ENCODE measurements around the gene ZMYM5. TPM values are rescaled to one million over a fixed set of nuclear protein-coding genes. Genes with fewer than 3 reads are reported as not detected.
A peak's percentile ranks its signal among the peaks of the same experiment; 100 is the strongest.

ZMYM5 gene
- total and polyA plus RNA-seq, 2 of the 13 experiments (the other 11 are each of a cell fraction or from before 2014, with no cell fraction given): 7.8 to 9.4 TPM

DNA sequence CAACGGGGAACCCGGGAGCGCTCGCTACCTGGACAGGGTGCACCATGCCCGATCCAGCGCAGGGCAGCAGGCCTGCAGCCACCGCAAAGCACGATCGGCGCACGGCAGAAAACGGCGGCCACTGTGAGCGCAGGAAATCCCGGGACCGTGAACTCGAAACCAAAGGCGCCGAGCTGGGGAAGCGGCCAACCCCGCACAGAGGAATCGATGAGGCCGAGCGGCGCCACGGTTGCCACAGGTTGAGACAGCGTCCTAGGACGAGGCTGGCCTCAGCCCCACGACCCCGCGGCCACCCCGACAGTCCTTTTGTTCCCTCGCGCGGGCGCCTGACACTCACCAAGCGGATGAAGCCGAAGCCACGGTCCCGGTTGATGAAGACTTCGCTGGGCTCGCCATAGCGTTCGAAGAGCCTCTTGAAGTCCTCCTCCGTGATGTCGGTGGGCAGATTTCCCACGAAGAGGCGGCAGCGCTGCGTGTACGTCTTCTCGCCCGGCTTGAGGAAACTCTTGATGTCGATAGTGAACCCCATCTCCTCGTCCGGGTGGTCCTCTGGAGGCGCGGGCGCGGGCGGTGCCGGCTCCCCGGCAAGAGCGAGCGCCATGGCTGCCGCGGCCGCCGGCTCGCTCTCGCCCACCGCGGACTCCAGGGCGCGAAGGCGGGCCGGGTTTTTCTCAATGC lies 81.3 kb downstream of the ZMYM5 start (continued):
- TF ChIP-seq ZNF350 (CRISPR knock-in tag; IDR thresholded peaks at IDR 0.05; ENCODE audit: borderline replicate concordance, low read depth) (no peak; the same call in 1 of the 2 replicates), RARG (CRISPR knock-in tag; IDR thresholded peaks at IDR 0.05; ENCODE audit: low read depth) (no peak), ZNF292 (CRISPR knock-in tag; IDR thresholded peaks at IDR 0.05; ENCODE audit: borderline replicate concordance, low read depth) (no peak), HNRNPH1 (optimal IDR thresholded peaks at IDR 0.05; ENCODE audit: low read depth, low read length) (no peak), MYNN (CRISPR knock-in tag; IDR thresholded peaks at IDR 0.05; ENCODE audit: low read depth) (no peak), GABPB1 (CRISPR knock-in tag; IDR thresholded peaks at IDR 0.05) (peak; percentile 23; the same call in 1 of the 2 replicates), SMAD1 (CRISPR knock-in tag; IDR thresholded peaks at IDR 0.05; ENCODE audit: borderline replicate concordance, low read depth) (no peak), ZNF17 (CRISPR knock-in tag; IDR thresholded peaks at IDR 0.05) (no peak), SP140L (CRISPR knock-in tag; IDR thresholded peaks at IDR 0.05; ENCODE audit: borderline replicate concordance) (no peak), HMG20A (CRISPR knock-in tag; IDR thresholded peaks at IDR 0.05; ENCODE audit: borderline replicate concordance) (no peak), ZNF703 (CRISPR knock-in tag; IDR thresholded peaks at IDR 0.05; ENCODE audit: borderline replicate concordance) (0 out of 2 replicates have a peak, but pooled peaks have one; percentile 27), ISX (CRISPR knock-in tag; conservative IDR thresholded peaks at IDR 0.05) (no peak), DNMT3B (CRISPR knock-in tag; conservative IDR thresholded peaks at IDR 0.05) (no peak), ZNF225 (CRISPR knock-in tag; IDR thresholded peaks at IDR 0.05) (0 out of 2 replicates have a peak, but pooled peaks have one; percentile 35), ZNF263 (CRISPR knock-in tag; IDR thresholded peaks at IDR 0.05) (no peak), MIER2 (CRISPR knock-in tag; IDR thresholded peaks at IDR 0.05) (no peak), ATM (IDR thresholded peaks at IDR 0.05; ENCODE audit: borderline replicate concordance) (no peak), HMG20B (CRISPR knock-in tag; conservative IDR thresholded peaks at IDR 0.05) (no peak), AGO2 (optimal IDR thresholded peaks at IDR 0.05; ENCODE audit: low read depth, low read length) (peak; percentile 90), NFE2L2 (IDR thresholded peaks at IDR 0.05; ENCODE audit: low read length) (no peak), ZBTB42 (CRISPR knock-in tag; IDR thresholded peaks at IDR 0.05) (no peak), ZNF282 (IDR thresholded peaks at IDR 0.05; ENCODE audit: partially characterized antibody) (no peak), HNRNPLL (IDR thresholded peaks at IDR 0.05; ENCODE audit: low read depth, low read length, poor library complexity, severe bottlenecking) (peak; percentile 51), FOXP1 (IDR thresholded peaks at IDR 0.05) (no peak), FOXP1 (CRISPR knock-in tag; IDR thresholded peaks at IDR 0.05) (no peak), SRF (IDR thresholded peaks at IDR 0.05; ENCODE audit: low read depth, low read length) (no peak)
- TF ChIP-seq, protein P1, sequence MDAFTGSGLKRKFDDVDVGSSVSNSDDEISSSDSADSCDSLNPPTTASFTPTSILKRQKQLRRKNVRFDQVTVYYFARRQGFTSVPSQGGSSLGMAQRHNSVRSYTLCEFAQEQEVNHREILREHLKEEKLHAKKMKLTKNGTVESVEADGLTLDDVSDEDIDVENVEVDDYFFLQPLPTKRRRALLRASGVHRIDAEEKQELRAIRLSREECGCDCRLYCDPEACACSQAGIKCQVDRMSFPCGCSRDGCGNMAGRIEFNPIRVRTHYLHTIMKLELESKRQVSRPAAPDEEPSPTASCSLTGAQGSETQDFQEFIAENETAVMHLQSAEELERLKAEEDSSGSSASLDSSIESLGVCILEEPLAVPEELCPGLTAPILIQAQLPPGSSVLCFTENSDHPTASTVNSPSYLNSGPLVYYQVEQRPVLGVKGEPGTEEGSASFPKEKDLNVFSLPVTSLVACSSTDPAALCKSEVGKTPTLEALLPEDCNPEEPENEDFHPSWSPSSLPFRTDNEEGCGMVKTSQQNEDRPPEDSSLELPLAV (CRISPR knock-in tag; conservative IDR thresholded peaks at IDR 0.05; ENCODE audit: low read depth): no peak
- TF ChIP-seq, protein P2, sequence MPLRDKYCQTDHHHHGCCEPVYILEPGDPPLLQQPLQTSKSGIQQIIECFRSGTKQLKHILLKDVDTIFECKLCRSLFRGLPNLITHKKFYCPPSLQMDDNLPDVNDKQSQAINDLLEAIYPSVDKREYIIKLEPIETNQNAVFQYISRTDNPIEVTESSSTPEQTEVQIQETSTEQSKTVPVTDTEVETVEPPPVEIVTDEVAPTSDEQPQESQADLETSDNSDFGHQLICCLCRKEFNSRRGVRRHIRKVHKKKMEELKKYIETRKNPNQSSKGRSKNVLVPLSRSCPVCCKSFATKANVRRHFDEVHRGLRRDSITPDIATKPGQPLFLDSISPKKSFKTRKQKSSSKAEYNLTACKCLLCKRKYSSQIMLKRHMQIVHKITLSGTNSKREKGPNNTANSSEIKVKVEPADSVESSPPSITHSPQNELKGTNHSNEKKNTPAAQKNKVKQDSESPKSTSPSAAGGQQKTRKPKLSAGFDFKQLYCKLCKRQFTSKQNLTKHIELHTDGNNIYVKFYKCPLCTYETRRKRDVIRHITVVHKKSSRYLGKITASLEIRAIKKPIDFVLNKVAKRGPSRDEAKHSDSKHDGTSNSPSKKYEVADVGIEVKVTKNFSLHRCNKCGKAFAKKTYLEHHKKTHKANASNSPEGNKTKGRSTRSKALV (CRISPR knock-in tag; IDR thresholded peaks at IDR 0.05): no peak; the same call in 1 of the 2 replicates
- TF ChIP-seq, protein P3, sequence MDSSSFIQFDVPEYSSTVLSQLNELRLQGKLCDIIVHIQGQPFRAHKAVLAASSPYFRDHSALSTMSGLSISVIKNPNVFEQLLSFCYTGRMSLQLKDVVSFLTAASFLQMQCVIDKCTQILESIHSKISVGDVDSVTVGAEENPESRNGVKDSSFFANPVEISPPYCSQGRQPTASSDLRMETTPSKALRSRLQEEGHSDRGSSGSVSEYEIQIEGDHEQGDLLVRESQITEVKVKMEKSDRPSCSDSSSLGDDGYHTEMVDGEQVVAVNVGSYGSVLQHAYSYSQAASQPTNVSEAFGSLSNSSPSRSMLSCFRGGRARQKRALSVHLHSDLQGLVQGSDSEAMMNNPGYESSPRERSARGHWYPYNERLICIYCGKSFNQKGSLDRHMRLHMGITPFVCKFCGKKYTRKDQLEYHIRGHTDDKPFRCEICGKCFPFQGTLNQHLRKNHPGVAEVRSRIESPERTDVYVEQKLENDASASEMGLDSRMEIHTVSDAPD (CRISPR knock-in tag; IDR thresholded peaks at IDR 0.05): no peak

Measured in HepG2 (cell line).